HG03103 (cell line): Measurements from ENCODE around the gene DENND1B.

Experiments
- ATAC-seq: cut with Tn5 transposase; IDR thresholded peaks from one replicate; pipeline ENCODE4 v1.9.1; 2021; ENCODE audit warnings: low read depth; ENCODE audit not compliant: unreplicated experiment

The DENND1B gene

GRCh38 chr1:197775282-197776262 is at the start of gene DENND1B:
TSS of gene DENND1B (minus strand) at chr1:197775480. CDS start at chr1:197775155, 325 bp downstream.
- peak; percentile 64 for ATAC-seq

GRCh38 chr1:197814306-197814705 is 39.0 kb upstream of the DENND1B start:
- ATAC-seq = no peak

- ATAC-seq = no peak
Observed at GRCh38 chr1:197813741-197814140, 38.5 kb upstream of the DENND1B start.

- no peak for ATAC-seq
Observed at GRCh38 chr1:197811769-197812168, 36.5 kb upstream of the DENND1B start.

- ATAC-seq = no peak
Observed at GRCh38 chr1:197810812-197811211, 35.5 kb upstream of the DENND1B start.

GRCh38 chr1:197808880-197809279 is 33.6 kb upstream of the DENND1B start:
- no peak for ATAC-seq

GRCh38 chr1:197807739-197808453 is 32.6 kb upstream of the DENND1B start:
- no peak for ATAC-seq

- ATAC-seq = peak; percentile 46
Observed at GRCh38 chr1:197807216-197807615, 31.9 kb upstream of the DENND1B start.

- ATAC-seq = no peak
Observed at GRCh38 chr1:197806718-197807117, 31.4 kb upstream of the DENND1B start.

GRCh38 chr1:197801684-197802083 is 26.4 kb upstream of the DENND1B start:
- ATAC-seq = no peak

GRCh38 chr1:197801111-197801482 is 25.8 kb upstream of the DENND1B start:
- no peak for ATAC-seq

- no peak for ATAC-seq
Observed at GRCh38 chr1:197800379-197801110, 25.3 kb upstream of the DENND1B start.

- ATAC-seq = no peak
Observed at GRCh38 chr1:197799271-197799670, 24.0 kb upstream of the DENND1B start.

- no peak for ATAC-seq
Observed at GRCh38 chr1:197798492-197798891, 23.2 kb upstream of the DENND1B start.

- ATAC-seq = no peak
Observed at GRCh38 chr1:197797010-197797409, 21.7 kb upstream of the DENND1B start.

GRCh38 chr1:197788741-197789739 is 13.8 kb upstream of the DENND1B start:
- no peak for ATAC-seq

GRCh38 chr1:197787623-197788536 is 12.6 kb upstream of the DENND1B start:
- no peak for ATAC-seq

- ATAC-seq = no peak
Observed at GRCh38 chr1:197787056-197787455, 11.8 kb upstream of the DENND1B start.

GRCh38 chr1:197786280-197786679 is 11.0 kb upstream of the DENND1B start:
- ATAC-seq = no peak
